ENCODE measurements around the gene PEX6.

DNA sequence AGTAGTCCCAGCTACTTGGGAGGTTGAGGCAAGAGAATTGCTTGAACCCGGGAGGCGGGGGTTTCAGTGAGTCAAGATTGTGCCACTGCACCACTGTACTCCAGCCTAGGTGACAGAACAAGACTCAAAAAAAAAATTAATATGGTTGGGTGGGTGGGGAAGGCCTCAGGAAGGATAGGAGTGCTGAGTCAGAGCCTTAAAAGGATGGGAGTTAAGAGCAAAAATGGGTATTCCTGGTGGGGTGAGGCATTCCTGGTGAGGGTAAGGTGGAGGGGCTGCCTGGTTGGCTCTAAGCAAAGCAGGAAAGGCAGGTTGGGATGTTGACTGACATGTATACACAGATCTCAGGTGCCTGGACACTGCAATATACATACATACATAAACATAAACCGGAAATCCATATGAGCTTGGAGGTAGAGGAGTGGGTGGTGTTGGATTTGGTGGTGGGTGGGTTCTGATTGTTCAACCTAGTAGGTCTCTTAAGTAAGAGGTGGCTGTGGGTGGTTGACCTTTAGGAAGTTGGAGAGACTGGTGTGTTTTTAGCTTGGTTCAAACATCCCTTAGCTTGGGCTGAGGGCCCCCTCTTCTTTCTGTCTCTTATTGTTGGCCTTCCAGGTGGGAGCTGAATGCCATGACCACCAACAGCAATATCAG lies 41.2 kb upstream of the PEX6 start:
- TF ChIP-seq, protein P1, sequence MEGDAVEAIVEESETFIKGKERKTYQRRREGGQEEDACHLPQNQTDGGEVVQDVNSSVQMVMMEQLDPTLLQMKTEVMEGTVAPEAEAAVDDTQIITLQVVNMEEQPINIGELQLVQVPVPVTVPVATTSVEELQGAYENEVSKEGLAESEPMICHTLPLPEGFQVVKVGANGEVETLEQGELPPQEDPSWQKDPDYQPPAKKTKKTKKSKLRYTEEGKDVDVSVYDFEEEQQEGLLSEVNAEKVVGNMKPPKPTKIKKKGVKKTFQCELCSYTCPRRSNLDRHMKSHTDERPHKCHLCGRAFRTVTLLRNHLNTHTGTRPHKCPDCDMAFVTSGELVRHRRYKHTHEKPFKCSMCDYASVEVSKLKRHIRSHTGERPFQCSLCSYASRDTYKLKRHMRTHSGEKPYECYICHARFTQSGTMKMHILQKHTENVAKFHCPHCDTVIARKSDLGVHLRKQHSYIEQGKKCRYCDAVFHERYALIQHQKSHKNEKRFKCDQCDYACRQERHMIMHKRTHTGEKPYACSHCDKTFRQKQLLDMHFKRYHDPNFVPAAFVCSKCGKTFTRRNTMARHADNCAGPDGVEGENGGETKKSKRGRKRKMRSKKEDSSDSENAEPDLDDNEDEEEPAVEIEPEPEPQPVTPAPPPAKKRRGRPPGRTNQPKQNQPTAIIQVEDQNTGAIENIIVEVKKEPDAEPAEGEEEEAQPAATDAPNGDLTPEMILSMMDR (IDR thresholded peaks at IDR 0.05), result no peak
- no peak for TF ChIP-seq EP300 (IDR thresholded peaks at IDR 0.05)

Measured in upper lobe of left lung (tissue), 4 donors.